BE2C (cell line): ENCODE results near the gene CRIM1.

ENCODE experiments used
- DNase-seq: peaks from one replicate; pipeline ENCODE4 v3.0.0-alpha.2; 2020
- H3K27me3 ChIP-seq: fragments of 250-450 bp; sonication (Bioruptor Pico); 2 replicates; pipeline ENCODE4 v1.5.1; 2020; ENCODE audit warnings: mild to moderate bottlenecking
- H3K36me3 ChIP-seq: fragments of 250-450 bp; sonication (Bioruptor Pico); 2 replicates; pipeline ENCODE4 v1.5.1; 2020; ENCODE audit warnings: mild to moderate bottlenecking
- H3K4me1 ChIP-seq: fragments of 250-450 bp; sonication (Bioruptor Pico); 2 replicates; pipeline ENCODE4 v1.5.1; 2020
- H3K4me3 ChIP-seq: 2 replicates; pipeline ENCODE4 v1.5.1; 2011; ENCODE audit warnings: low read depth, low read length
- H3K9me3 ChIP-seq: fragments of 250-450 bp; sonication (Bioruptor Pico); 2 replicates; pipeline ENCODE4 v1.5.1; 2020
- TF ChIP-seq, protein P1 (sequence below): IDR thresholded peaks from 2 replicates; pipeline ENCODE4 v1.5.1; 2012; ENCODE audit warnings: mild to moderate bottlenecking, low read depth, low read length

The CRIM1 gene

DNA sequence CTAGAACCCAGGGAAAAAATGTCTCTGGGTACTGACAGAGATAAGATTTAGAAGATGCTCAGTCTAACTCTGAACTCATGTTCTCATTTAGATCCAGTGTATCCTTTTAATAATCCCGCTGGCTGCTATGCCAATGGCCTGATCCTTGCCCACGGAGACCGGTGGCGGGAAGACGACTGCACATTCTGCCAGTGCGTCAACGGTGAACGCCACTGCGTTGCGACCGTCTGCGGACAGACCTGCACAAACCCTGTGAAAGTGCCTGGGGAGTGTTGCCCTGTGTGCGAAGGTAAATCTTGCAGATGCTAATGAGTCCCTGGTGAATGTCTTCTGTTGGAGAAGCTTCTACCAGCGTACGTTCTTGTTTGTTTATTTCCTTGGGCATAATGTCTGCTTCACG, 123.8 kb downstream of the CRIM1 start:
- no peak overlapping the region for H3K4me3 ChIP-seq
- no peak for DNase-seq
- no peaks in the 10 kb centered on the region for H3K4me1 ChIP-seq
- no peaks in the 10 kb centered on the region for H3K36me3 ChIP-seq
- no peaks in the 10 kb centered on the region for H3K9me3 ChIP-seq
- no peaks in the 10 kb centered on the region for H3K27me3 ChIP-seq
- TF ChIP-seq, protein P1, sequence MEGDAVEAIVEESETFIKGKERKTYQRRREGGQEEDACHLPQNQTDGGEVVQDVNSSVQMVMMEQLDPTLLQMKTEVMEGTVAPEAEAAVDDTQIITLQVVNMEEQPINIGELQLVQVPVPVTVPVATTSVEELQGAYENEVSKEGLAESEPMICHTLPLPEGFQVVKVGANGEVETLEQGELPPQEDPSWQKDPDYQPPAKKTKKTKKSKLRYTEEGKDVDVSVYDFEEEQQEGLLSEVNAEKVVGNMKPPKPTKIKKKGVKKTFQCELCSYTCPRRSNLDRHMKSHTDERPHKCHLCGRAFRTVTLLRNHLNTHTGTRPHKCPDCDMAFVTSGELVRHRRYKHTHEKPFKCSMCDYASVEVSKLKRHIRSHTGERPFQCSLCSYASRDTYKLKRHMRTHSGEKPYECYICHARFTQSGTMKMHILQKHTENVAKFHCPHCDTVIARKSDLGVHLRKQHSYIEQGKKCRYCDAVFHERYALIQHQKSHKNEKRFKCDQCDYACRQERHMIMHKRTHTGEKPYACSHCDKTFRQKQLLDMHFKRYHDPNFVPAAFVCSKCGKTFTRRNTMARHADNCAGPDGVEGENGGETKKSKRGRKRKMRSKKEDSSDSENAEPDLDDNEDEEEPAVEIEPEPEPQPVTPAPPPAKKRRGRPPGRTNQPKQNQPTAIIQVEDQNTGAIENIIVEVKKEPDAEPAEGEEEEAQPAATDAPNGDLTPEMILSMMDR = no peak

DNA sequence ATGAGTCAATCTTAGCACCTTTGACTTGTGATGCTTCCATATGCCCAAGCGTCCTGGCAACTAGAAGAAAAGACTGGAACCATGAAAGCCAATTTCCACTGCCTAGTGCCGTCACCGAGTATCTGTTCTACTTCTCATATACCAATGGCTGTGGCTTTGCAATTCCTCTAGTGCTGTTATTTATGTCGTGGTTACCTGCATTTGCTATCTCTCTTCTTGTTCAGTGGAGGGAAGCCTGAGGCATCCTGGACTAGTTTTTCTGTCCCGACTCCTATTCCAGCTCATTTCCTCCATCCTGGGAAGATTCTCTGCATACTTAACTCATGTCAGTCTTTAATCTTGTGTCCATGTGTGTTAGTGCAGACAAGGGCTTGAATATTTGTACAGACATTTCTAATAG, 124.5 kb downstream of the CRIM1 start:
- Histone ChIP-seq H3K4me3 (no peak overlapping the region), H3K4me1 (no peaks in the 10 kb centered on the region), H3K36me3 (no peaks in the 10 kb centered on the region), H3K9me3 (no peaks in the 10 kb centered on the region), H3K27me3 (no peaks in the 10 kb centered on the region)
- TF ChIP-seq, protein P1 = no peak
- DNase-seq = no peak

DNA sequence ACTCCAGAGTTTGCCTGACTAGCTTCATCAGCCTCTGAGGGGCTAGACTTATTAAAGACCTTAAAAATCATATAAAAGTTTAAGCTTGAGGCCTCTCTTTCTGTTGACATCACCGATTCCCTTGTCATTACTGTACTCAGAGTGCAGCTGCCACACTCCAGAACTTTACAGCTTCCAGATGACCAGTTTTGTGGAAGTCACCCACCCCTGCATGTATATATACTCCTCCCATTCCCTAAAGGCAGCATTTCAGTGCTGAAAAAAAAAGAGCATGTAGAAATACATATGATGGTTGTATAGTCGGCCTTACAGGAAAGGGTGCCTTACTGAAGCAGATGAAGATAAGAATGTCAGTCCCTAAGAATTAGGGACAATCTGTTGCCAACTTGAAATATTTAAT, 125.1 kb downstream of the CRIM1 start:
- no peaks in the 10 kb centered on the region for H3K4me1 ChIP-seq
- no peaks in the 10 kb centered on the region for H3K27me3 ChIP-seq
- H3K36me3 ChIP-seq = no peaks in the 10 kb centered on the region

DNA sequence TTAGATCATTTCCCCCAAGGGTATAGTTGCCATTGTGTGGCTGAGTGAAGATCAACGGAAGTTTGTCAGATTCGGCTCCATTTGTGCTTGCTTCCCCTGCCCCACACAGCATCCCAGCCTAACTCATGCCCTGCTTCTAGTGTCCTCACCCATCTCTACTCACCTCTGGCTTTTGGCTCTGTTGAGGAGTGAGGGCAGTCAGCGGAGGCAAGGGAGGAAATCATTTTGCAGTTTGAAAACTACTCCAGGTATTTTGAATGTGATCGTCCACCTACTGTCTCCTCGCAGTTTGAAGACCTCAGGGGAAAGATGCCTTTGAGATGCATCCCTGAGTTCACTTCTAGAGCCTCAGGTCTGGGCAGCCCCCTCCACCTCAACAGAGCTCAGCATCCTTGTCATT, 126.1 kb downstream of the CRIM1 start:
- Histone ChIP-seq H3K4me1 (no peaks in the 10 kb centered on the region), H3K4me3 (no peak overlapping the region), H3K9me3 (no peaks in the 10 kb centered on the region), H3K36me3 (no peaks in the 10 kb centered on the region), H3K27me3 (no peaks in the 10 kb centered on the region)
- TF ChIP-seq, protein P1 = no peak
- no peak for DNase-seq

More for the DNA sequence above, 125.1 kb downstream of the CRIM1 start:
- DNase-seq = no peak
- no peak overlapping the region for H3K4me3 ChIP-seq
- TF ChIP-seq, protein P1 = no peak
- no peaks in the 10 kb centered on the region for H3K9me3 ChIP-seq

DNA sequence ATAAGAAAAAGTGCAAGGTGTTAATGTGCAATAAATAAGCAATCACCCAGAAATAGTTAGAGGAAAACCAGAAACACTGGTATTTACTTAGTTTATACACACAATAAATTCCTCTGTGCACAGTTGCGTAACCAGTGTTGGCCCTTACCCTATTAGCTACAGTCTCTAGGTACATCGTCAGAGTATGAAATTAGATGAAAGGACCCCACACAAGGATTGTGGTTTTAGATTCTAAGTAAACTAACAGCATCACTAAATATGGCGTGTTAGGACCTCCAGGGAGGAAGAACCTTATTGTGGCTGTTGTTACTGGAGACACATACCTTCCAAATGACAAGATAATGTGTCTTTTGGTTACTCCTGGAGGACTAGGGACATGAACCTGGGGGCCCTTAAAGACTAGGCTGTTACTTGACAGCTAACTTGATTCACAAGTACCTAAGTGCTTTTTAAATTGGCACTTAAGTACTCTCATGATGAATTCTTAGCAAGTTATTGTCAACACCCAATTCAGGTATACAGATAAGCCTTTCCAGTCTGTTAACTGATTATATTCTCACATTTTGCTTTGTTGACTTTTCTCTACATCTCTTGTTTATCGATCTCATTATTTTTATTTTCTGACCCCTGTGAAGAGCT, 127.1 kb downstream of the CRIM1 start:
- Histone ChIP-seq H3K4me3 (no peak overlapping the region), H3K4me1 (no peaks in the 10 kb centered on the region), H3K9me3 (no peaks in the 10 kb centered on the region), H3K36me3 (no peaks in the 10 kb centered on the region), H3K27me3 (no peaks in the 10 kb centered on the region)
- TF ChIP-seq, protein P1 = no peak
- no peak for DNase-seq

DNA sequence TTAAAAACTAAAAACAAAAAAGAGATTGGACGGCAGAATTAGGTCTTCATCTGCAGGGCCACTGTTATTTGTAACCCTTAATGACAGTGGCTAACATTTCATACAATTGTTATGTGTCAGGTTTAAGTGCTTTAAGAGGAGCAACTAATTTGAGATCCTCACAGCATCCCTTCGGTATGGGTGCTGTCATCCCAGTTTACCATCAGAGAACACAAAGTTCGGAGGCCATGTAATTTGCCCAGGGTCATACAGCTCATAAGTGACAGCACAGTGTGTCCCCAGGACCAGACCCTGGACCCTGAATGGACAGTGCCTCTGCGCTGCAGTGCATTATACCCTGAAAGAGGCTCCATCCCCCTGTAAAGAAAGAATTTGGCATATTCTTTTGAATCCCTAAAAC, 127.7 kb downstream of the CRIM1 start:
- no peak for DNase-seq
- no peak overlapping the region for H3K4me3 ChIP-seq
- no peaks in the 10 kb centered on the region for H3K9me3 ChIP-seq
- H3K36me3 ChIP-seq = no peaks in the 10 kb centered on the region
- TF ChIP-seq, protein P1 = no peak
- no peaks in the 10 kb centered on the region for H3K27me3 ChIP-seq
- no peaks in the 10 kb centered on the region for H3K4me1 ChIP-seq
